ENCODE results near the gene NSD2. TPM values are rescaled to one million over a fixed set of nuclear protein-coding genes. Genes with fewer than 3 reads are reported as not detected.

Gene NSD2
- total and polyA plus RNA-seq, 9 of the 15 experiments (the other 6 are each of a cell fraction or from before 2014, with no cell fraction given) = 6.4 to 126 (median 58.8) TPM

GRCh38 chr4:1937550-1937949, 66.4 kb downstream of the NSD2 start:
- in situ Hi-C loops (cut with MboI) = no loop called here
- Histone ChIP-seq H3K36me3 (ENCODE audit: control insufficient read depth, insufficient read depth, low read length) (peaks cover 80% of the 10 kb centered on the region), H3K9me3 (replicated peaks; ENCODE audit: control insufficient read depth, insufficient read depth, low read depth, low read length) (no peaks in the 10 kb centered on the region), H2AFZ (ENCODE audit: low read depth, low read length) (no peak overlapping the region), H3K9ac (ENCODE audit: insufficient read depth in 1 of 2, low read depth in 2 of 2, low read length in 2 of 2) (no peak overlapping the region), H3K79me2 (ENCODE audit: control insufficient read depth, insufficient read depth, low read length) (no peaks in the 10 kb centered on the region; the same call in 2 of the 3 replicates), H3K4me1 (replicated peaks in 1 of 2; ENCODE audit: control insufficient read depth in 2 of 2, insufficient read depth in 2 of 2, low read length in 2 of 2) (no peaks in the 10 kb centered on the region; a peak in 2 of 5 replicates), H3K4me2 (ENCODE audit: insufficient read depth, low read length) (no peak overlapping the region), H3K9me1 (ENCODE audit: control insufficient read depth, insufficient read depth, low read length) (no peaks in the 10 kb centered on the region), H3K27me3 (ENCODE audit: control insufficient read depth in 2 of 2, insufficient read depth in 2 of 2, low read length in 2 of 2) (no peaks in the 10 kb centered on the region), H4K20me1 (replicated peaks; ENCODE audit: control insufficient read depth, insufficient read depth, low read length) (peaks cover 4% of the 10 kb centered on the region; the same call in 1 of the 2 replicates), H3K4me3 (no peak overlapping the region), H3K27ac (ENCODE audit: extremely low read depth, low read depth, low read length) (no peak overlapping the region)
- intact Hi-C loops (cut with micrococcal nuclease) = no loop called here
- no TSS peak for BruUV-seq (replicated peaks)
- no peak; the same call in 2 of the 3 replicates for ATAC-seq
- no peak for DNase-seq (ENCODE audit: extremely low read depth in 1 of 4, low spot score in 3 of 4)
- POLR2A ChIA-PET = no interaction called here
- FAIRE-seq = no peak
- CTCF ChIA-PET (ENCODE audit: low intra/inter-chr PET ratio) = no interaction called here
- 98% methylated on average over 3 of the region's 3 CpGs for WGBS (ENCODE audit: insufficient coverage, low coverage, missing lambda C conversion rate)
- TF ChIP-seq ZNF224 (CRISPR knock-in tag; IDR thresholded peaks at IDR 0.05) = no peak
- TF ChIP-seq, protein P1, sequence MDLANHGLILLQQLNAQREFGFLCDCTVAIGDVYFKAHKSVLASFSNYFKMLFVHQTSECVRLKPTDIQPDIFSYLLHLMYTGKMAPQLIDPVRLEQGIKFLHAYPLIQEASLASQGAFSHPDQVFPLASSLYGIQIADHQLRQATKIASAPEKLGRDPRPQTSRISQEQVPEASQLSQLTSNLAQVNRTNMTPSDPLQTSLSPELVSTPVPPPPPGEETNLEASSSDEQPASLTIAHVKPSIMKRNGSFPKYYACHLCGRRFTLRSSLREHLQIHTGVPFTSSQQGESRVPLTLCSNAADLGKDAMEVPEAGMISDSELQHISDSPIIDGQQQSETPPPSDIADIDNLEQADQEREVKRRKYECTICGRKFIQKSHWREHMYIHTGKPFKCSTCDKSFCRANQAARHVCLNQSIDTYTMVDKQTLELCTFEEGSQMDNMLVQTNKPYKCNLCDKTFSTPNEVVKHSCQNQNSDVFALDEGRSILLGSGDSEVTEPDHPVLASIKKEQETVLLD (IDR thresholded peaks at IDR 0.05) = no peak
- TF ChIP-seq ZNF717 (CRISPR knock-in tag; IDR thresholded peaks at IDR 0.05) = no peak
- no peak for TF ChIP-seq NFE2 (IDR thresholded peaks at IDR 0.05; ENCODE audit: low read depth)
- TF ChIP-seq RCOR1 (IDR thresholded peaks at IDR 0.05; ENCODE audit: borderline replicate concordance in 1 of 2, low read depth in 2 of 2, low read length in 2 of 2) = no peak
- TF ChIP-seq ZKSCAN8 (CRISPR knock-in tag; IDR thresholded peaks at IDR 0.05) = no peak
- TF ChIP-seq DIDO1 (tag; IDR thresholded peaks at IDR 0.05; ENCODE audit: low read depth) = no peak
- no peak for TF ChIP-seq COPS2 (conservative IDR thresholded peaks at IDR 0.05)
- no peak for TF ChIP-seq PHF21A (IDR thresholded peaks at IDR 0.05; ENCODE audit: borderline replicate concordance, low read depth)
- no peak for TF ChIP-seq FOXM1 (IDR thresholded peaks at IDR 0.05; ENCODE audit: low read depth)
- no peak for TF ChIP-seq FOXM1 (CRISPR knock-in tag; IDR thresholded peaks at IDR 0.05; ENCODE audit: low read depth)
- no peak for TF ChIP-seq SRSF1 (IDR thresholded peaks at IDR 0.05; ENCODE audit: low read depth, low read length)
- TF ChIP-seq ZNF589 (CRISPR knock-in tag; IDR thresholded peaks at IDR 0.05; ENCODE audit: low read depth) = no peak
- TF ChIP-seq, protein P2, sequence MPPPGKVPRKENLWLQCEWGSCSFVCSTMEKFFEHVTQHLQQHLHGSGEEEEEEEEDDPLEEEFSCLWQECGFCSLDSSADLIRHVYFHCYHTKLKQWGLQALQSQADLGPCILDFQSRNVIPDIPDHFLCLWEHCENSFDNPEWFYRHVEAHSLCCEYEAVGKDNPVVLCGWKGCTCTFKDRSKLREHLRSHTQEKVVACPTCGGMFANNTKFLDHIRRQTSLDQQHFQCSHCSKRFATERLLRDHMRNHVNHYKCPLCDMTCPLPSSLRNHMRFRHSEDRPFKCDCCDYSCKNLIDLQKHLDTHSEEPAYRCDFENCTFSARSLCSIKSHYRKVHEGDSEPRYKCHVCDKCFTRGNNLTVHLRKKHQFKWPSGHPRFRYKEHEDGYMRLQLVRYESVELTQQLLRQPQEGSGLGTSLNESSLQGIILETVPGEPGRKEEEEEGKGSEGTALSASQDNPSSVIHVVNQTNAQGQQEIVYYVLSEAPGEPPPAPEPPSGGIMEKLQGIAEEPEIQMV (tag; conservative IDR thresholded peaks at IDR 0.05; ENCODE audit: low read depth) = no peak
- no peak for TF ChIP-seq HDAC3 (IDR thresholded peaks at IDR 0.05; ENCODE audit: borderline replicate concordance, partially characterized antibody)
- no peak for TF ChIP-seq CCAR2 (IDR thresholded peaks at IDR 0.05; ENCODE audit: low read depth, low read length)
- no peak for TF ChIP-seq CBX1 (IDR thresholded peaks at IDR 0.05; ENCODE audit: low read depth)
- TF ChIP-seq NR2F6 (CRISPR knock-in tag; IDR thresholded peaks at IDR 0.05) = no peak
- no peak for TF ChIP-seq MECOM (CRISPR knock-in tag; IDR thresholded peaks at IDR 0.05)

All from K562 (cell line).